ENCODE results near the gene FXR2.
A peak's percentile ranks its signal among the peaks of the same experiment; 100 is the strongest.

The FXR2 gene

DNA sequence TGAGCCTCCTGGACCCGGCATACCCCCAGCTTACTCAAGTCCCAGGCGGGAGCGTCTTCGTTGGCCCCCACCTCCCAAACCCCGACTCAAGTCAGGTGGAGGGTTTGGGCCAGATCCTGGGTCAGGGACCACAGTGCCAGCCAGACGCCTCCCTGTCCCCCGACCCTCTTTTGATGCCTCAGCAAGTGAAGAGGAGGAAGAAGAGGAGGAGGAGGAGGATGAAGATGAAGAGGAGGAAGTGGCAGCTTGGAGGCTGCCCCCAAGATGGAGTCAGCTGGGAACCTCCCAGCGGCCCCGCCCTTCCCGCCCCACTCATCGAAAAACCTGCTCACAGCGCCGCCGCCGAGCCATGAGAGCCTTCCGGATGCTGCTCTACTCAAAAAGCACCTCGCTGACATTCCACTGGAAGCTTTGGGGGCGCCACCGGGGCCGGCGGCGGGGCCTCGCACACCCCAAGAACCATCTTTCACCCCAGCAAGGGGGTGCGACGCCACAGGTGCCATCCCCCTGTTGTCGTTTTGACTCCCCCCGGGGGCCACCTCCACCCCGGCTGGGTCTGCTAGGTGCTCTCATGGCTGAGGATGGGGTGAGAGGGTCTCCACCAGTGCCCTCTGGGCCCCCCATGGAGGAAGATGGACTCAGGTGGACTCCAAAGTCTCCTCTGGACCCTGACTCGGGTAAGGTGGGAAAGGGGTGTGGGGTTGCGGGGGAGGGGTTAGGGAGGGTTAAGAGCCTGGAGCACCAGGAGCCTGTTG lies 51.4 kb downstream of the FXR2 start:
- Histone ChIP-seq H3K4me3 (replicated peaks; ENCODE audit: low read depth, low read length) (peak overlapping the region; percentile 86), H3K27me3 (replicated peaks; ENCODE audit: control insufficient read depth, insufficient read depth, low read length) (no peaks in the 10 kb centered on the region), H3K36me3 (ENCODE audit: control insufficient read depth, insufficient read depth, low read length) (peaks cover 16% of the 10 kb centered on the region)
- TF ChIP-seq, protein P1, sequence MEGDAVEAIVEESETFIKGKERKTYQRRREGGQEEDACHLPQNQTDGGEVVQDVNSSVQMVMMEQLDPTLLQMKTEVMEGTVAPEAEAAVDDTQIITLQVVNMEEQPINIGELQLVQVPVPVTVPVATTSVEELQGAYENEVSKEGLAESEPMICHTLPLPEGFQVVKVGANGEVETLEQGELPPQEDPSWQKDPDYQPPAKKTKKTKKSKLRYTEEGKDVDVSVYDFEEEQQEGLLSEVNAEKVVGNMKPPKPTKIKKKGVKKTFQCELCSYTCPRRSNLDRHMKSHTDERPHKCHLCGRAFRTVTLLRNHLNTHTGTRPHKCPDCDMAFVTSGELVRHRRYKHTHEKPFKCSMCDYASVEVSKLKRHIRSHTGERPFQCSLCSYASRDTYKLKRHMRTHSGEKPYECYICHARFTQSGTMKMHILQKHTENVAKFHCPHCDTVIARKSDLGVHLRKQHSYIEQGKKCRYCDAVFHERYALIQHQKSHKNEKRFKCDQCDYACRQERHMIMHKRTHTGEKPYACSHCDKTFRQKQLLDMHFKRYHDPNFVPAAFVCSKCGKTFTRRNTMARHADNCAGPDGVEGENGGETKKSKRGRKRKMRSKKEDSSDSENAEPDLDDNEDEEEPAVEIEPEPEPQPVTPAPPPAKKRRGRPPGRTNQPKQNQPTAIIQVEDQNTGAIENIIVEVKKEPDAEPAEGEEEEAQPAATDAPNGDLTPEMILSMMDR (IDR thresholded peaks at IDR 0.05; ENCODE audit: insufficient read depth, low read length, poor library complexity, severe bottlenecking): no peak
- DNase-seq (ENCODE audit: extremely low read depth, insufficient read length): no peak

DNA sequence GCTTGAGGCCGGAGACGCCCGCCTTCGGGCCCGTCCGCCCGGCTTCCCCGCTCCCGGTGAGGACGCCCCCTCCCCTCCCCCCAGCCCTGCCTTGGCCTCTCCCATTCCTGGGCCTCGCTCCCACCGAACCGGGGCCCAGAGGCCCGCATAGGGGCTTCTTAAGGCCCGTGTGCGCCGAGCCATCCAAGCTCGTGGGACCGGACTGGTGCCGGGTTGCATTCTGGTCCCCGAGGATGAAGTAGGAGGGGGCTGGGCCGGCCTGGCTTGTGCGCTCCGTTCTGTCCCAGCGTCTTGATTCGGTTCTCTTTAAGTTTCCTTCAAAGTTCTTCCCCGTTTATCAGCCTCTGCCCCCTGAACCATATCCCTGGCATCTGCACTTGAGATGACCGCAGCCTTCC lies 52.5 kb downstream of the FXR2 start:
- TF ChIP-seq, protein P1 (IDR thresholded peaks at IDR 0.05; ENCODE audit: insufficient read depth, low read length, poor library complexity, severe bottlenecking): no peak
- no peak for DNase-seq (ENCODE audit: extremely low read depth, insufficient read length)
- Histone ChIP-seq H3K27me3 (replicated peaks; ENCODE audit: control insufficient read depth, insufficient read depth, low read length) (no peaks in the 10 kb centered on the region), H3K36me3 (ENCODE audit: control insufficient read depth, insufficient read depth, low read length) (peaks cover 16% of the 10 kb centered on the region), H3K4me3 (replicated peaks; ENCODE audit: low read depth, low read length) (peak overlapping the region; percentile 86)

DNA sequence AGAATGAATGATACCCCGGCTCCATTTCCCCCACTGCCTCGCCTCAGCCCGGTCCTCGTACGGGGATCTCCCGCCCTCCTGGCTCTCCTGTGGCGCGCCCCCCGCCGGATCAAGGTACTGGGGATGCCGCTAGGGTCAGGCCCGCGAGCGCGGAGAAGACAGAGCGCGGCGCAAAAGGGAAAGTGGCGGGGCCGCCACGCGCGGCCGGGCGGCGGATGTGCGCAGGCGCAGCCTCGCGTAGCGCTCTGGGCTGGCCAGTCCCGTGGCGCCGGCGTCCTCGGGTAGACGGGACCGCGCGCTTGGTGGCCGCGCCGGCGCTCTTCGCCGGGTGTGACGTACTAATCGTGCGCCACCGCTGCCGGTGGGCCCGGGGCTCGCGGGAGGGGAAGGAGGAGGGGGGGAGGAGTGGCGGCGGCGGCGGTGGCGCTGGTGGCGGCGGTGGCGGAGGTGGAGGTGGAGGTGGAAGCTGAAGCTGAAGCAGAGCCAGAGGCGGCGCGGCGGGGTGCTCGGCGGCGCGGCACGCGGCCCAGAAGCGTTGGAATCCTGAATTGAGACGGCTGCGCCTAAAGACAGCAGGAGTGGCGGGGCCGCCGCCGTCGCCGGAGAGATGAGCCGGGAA lies 53.0 kb downstream of the FXR2 start, which contains the start of gene SENP3:
TSS of gene SENP3 (plus strand) at position 331 of the 619 bp plus-strand sequence. CDS start 1,158 bp downstream, outside the sequence.
- H3K4me3 ChIP-seq (replicated peaks; ENCODE audit: low read depth, low read length): peak within 1 kb of the TSS; percentile 86
- peaks cover 14% of the 10 kb centered on the region for H3K36me3 ChIP-seq (ENCODE audit: control insufficient read depth, insufficient read depth, low read length)
- TF ChIP-seq, protein P1 (IDR thresholded peaks at IDR 0.05; ENCODE audit: insufficient read depth, low read length, poor library complexity, severe bottlenecking): no peak
- H3K27me3 ChIP-seq (replicated peaks; ENCODE audit: control insufficient read depth, insufficient read depth, low read length): no peaks in the 10 kb centered on the region
- peak; percentile 93 for DNase-seq (ENCODE audit: extremely low read depth, insufficient read length)

DNA sequence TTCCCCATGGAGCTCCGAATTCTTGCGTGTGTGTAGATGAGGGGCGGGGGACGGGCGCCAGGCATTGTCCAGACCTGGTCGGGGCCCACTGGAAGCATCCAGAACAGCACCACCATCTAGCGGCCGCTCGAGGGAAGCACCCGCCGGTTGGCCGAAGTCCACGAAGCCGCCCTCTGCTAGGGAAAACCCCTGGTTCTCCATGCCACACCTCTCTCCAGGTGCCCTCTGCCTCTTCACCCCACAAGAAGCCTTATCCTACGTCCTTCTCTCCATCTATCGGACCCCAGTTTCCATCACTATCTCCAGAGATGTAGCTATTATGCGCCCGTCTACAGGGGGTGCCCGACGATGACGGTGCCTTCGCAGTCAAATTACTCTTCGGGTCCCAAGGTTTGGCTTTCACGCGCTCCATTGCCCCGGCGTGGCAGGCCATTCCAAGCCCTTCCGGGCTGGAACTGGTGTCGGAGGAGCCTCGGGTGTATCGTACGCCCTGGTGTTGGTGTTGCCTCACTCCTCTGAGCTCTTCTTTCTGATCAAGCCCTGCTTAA lies 53.6 kb downstream of the FXR2 start:
- TF ChIP-seq, protein P1 (IDR thresholded peaks at IDR 0.05; ENCODE audit: insufficient read depth, low read length, poor library complexity, severe bottlenecking): peak; percentile 92
- Histone ChIP-seq H3K27me3 (replicated peaks; ENCODE audit: control insufficient read depth, insufficient read depth, low read length) (no peaks in the 10 kb centered on the region), H3K36me3 (ENCODE audit: control insufficient read depth, insufficient read depth, low read length) (peaks cover 14% of the 10 kb centered on the region), H3K4me3 (replicated peaks; ENCODE audit: low read depth, low read length) (peak overlapping the region; percentile 86)
- peak; percentile 87 for DNase-seq (ENCODE audit: extremely low read depth, insufficient read length)

DNA sequence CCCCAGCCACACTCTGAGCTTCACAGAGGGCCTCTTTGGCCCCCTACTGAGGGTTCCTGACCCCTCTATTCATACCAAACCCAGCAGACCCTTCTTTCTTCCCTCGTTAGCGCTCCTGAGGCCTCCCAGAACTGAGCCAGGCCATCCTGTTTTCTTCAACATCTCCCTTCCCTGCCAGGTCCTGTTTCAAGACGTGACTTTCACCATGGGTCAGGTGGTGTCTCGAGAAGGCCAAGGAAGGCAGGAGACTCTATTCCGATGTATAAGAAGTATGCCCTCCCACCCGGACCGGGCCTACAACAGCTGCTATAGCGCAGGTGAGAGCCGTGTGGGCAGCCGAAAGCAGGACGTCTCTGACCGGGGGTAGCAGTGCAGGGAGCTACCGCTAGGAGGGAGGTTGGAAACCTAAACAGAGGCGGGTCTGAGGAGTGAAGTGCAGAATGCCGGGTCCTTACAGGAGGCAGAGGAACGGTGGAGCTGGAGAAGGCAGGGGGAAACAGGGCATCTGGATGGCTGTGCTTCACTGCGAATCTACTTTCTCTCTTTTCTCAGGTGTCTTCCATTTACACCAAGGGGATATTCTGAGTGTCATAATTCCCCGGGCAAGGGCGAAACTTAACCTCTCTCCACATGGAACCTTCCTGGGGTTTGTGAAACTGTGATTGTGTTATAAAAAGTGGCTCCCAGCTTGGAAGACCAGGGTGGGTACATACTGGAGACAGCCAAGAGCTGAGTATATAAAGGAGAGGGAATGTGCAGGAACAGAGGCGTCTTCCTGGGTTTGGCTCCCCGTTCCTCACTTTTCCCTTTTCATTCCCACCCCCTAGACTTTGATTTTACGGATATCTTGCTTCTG lies 54.3 kb downstream of the FXR2 start:
- peak; percentile 58 for DNase-seq (ENCODE audit: extremely low read depth, insufficient read length)
- TF ChIP-seq, protein P1 (IDR thresholded peaks at IDR 0.05; ENCODE audit: insufficient read depth, low read length, poor library complexity, severe bottlenecking): peak; percentile 84
- Histone ChIP-seq H3K36me3 (ENCODE audit: control insufficient read depth, insufficient read depth, low read length) (peaks cover 12% of the 10 kb centered on the region), H3K4me3 (replicated peaks; ENCODE audit: low read depth, low read length) (peak overlapping the region; percentile 37), H3K27me3 (replicated peaks; ENCODE audit: control insufficient read depth, insufficient read depth, low read length) (no peaks in the 10 kb centered on the region)
